Epithelial cell of proximal tubule (primary cell): ENCODE measurements around the gene TRMO. TPM values are rescaled to one million over a fixed set of nuclear protein-coding genes. Genes with fewer than 3 reads are reported as not detected.

Source experiments
- DNase-seq: peaks from one replicate; pipeline ENCODE4 v3.0.0-alpha.2; 2011; ENCODE audit warnings: low read depth
- H3K4me3 ChIP-seq: 2 replicates; pipeline ENCODE4 v1.5.1; 2011; ENCODE audit warnings: low read depth, mild to moderate bottlenecking, low read length
- total RNA-seq: library from RNA; depleted of rRNA; stranded (reverse); fragments of >200 nt; gene quantifications from 2 replicates; pipeline ENCODE4 v1.2.3, GENCODE V29; 2015
- TF ChIP-seq, protein P1 (sequence below): conservative IDR thresholded peaks from 2 replicates; pipeline ENCODE4 v1.5.1; 2012; ENCODE audit warnings: low read depth, mild to moderate bottlenecking, low read length

Gene TRMO
- total RNA-seq, 1 donor from 2014 or later, result 12.2 TPM

DNA sequence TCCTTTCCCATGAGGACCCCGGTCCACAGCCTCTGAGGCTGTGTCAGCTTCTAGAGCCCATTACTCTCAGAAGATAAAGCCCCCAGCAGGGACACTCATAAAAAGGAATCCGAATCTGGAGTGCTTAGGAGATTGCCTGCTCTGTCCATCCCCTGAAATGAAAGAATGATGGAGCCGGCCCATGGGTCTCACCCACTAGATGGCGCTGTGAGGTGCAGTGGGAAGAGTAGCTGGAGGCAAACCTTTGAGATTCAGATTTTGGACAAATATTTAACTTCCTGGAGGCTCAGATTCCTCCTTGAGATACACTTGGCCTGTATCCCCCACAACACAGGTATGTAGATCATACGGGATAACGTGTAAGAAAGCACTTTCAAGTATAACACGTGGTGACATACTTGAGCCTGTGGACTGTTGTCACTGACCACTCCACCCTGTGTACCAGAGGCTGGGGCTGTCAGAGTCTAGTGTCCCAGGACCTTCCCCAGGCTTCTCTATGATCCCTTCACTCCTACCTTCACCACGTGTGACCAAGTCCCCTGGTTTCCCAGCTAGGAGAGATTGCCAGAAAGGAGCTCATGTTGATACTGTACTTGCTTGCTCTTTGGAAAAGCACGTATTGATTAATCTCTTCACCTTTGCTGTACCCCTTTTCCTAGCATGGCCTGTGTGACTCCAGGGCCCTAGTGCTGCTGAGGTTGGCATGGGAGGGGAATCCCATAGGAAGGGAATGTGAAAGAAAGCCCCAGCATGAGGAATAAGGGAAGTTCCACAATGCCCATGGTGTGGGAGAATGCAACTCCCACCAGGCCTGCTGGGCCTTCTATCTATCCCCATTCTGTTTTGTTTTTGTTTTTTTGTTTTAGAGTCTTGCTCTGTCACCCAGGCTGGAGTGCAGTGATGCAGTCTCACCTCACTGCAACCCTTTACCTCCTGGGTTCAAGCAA, 32.1 kb downstream of the TRMO start:
- no peak overlapping the region for H3K4me3 ChIP-seq
- TF ChIP-seq, protein P1, sequence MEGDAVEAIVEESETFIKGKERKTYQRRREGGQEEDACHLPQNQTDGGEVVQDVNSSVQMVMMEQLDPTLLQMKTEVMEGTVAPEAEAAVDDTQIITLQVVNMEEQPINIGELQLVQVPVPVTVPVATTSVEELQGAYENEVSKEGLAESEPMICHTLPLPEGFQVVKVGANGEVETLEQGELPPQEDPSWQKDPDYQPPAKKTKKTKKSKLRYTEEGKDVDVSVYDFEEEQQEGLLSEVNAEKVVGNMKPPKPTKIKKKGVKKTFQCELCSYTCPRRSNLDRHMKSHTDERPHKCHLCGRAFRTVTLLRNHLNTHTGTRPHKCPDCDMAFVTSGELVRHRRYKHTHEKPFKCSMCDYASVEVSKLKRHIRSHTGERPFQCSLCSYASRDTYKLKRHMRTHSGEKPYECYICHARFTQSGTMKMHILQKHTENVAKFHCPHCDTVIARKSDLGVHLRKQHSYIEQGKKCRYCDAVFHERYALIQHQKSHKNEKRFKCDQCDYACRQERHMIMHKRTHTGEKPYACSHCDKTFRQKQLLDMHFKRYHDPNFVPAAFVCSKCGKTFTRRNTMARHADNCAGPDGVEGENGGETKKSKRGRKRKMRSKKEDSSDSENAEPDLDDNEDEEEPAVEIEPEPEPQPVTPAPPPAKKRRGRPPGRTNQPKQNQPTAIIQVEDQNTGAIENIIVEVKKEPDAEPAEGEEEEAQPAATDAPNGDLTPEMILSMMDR, result peak; percentile 74
- no peak for DNase-seq

DNA sequence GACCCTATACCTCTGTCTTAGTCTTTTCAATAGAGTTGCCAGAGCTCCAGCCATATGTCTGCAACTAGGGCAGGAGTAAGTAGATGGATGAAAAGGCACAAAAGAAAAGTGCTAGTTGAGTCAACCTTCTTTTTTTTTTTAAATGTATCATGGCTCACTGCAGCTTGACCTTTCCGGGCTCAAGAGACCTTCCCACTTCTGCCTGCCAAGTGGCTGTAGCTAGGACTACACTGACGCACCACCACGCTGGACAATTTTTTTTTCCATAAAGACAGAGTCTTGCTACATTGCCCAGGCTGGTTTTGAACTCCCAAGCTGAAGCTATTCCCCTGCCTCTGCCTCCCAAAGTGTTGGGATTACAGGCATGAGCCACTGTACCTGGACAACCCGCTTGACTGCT, 42.0 kb downstream of the TRMO start:
- DNase-seq, result peak; percentile 51
- no peak overlapping the region for H3K4me3 ChIP-seq
- TF ChIP-seq, protein P1, result no peak

DNA sequence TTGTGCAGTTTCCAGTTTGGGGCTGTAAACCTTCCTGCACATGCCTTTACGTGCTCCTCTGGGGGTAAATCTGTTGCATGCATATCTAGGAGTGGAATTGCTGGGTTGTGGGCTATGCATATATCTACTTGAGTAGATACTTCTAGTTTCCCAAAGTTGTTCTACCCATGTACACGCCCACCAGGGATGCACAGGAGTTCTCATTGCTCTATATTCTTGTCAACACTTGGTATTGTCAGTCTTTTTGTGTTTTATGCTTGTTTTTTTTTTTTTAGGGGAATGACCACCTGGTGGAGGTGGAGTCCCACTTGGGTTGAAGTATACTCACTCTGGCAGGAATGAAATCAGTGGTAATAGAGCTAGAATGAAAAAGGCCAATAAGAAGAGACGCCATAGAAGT, 46.2 kb downstream of the TRMO start:
- TF ChIP-seq, protein P1, result no peak
- no peak for DNase-seq
- no peak overlapping the region for H3K4me3 ChIP-seq

DNA sequence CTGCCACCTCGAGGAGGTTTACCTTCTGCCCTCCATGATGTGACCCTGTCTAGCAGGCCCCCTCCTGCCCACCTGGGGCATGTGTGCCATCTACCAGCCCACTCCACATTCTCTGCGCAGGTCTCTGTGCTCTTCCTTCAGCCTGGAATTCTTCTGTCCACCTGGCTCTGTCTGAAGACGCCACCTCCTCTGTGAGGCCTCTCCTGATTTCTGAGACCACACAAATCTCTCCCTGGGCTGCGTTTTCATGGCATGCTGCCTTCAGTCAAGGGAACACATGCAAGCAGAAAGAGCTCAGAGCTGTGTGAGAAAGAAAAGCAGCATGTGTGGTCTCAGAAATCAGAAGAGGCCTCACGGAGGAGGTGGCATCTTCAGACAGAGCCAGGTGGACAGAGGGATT, 47.2 kb downstream of the TRMO start:
- TF ChIP-seq, protein P1, result no peak
- no peak for DNase-seq
- H3K4me3 ChIP-seq, result no peak overlapping the region

DNA sequence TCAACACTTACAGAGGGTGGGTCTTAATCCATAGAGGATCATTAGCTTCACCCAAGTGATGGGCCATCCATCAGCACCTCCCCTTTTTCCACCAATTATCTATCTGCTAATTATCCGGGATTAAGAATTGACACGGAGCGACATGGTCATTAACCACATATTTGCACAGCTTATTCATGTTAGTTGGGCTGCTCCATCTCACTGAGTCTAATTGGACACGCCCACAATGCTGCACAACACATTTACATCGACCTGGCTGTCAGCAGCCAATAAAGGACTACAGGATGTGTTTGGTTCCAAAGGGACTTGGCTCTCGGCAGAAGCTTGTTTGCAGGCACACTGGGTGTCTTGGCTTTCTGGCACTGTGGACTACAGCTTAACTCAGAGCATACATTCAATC, 47.7 kb downstream of the TRMO start:
- no peak for DNase-seq
- TF ChIP-seq, protein P1, result no peak
- no peak overlapping the region for H3K4me3 ChIP-seq

DNA sequence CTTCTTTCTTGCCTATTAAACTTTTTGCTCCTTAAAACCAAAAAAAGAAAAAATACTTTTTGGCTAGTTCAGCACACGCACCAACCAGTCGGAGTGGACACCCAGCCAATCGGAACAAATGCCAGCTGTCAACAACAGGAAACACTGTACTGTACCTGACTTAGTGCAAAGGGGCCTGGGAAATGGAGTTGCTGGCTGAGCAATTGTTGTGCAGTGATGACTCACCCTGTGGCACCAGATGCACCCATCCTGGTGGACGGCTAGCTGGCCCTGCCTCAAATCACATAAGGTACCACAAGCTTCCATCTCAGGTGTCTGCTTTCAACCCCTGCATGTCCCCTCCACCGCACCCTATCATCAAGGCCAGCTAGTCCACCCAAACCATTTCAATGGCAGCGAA, 48.4 kb downstream of the TRMO start:
- no peak for DNase-seq
- H3K4me3 ChIP-seq, result no peak overlapping the region
- TF ChIP-seq, protein P1, result no peak

DNA sequence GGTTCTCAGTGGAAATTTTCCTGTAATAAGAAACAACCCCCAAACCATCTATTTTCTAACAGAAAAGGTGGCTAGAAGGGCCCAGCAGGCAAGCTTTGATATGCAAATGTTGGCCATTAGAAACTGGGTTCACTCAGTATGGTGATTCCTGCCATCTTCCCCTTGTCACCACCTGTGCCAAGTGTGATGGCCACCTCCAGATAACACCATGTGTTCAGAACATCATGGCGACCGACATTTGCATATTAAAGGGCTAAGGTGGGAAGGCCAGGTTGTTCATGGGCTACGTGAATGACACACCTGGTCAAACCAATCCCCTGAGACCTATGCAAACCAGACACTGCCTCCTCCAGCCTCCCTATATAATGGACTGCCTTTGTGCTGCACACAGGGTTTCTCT, 48.9 kb downstream of the TRMO start:
- TF ChIP-seq, protein P1, result no peak
- H3K4me3 ChIP-seq, result no peak overlapping the region
- DNase-seq, result no peak
